ENCODE measurements around the gene CYP4V2.

CYP4V2 gene

DNA sequence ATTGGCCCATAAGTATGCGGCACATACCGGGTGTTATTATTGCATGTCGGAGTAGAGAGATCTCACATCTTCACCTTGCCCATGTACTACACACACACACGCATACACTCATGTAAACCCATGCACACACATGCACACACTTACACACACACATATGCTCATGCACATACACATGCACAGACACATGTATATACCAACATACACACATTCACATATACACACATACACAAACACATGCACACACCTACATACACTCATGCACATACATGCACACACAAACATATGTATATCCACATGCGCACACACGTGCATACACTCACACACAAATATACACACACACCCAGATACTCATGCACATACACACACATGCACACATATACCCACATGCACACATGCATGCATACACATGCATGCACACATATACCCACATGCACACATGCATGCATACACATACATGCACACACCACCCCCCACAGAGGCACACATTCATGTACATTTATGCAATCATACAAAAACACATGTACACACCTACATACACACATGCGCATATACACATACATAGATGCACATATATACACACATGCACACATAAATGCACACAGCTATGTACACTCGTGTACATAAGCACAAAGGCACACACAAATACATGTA, 11.2 kb downstream of the CYP4V2 start:
- H3K27me3 ChIP-seq (ENCODE audit: insufficient read depth, low read depth): no peaks in the 10 kb centered on the region
- no peak overlapping the region; the same call in 1 of the 2 replicates for H3K4me2 ChIP-seq
- no peak overlapping the region for H3K4me3 ChIP-seq (IDR thresholded peaks at IDR 0.05; ENCODE audit: insufficient read depth, low read depth, low read length)
- peaks cover 6% of the 10 kb centered on the region for H3K4me1 ChIP-seq (ENCODE audit: low read depth, poor library complexity, severe bottlenecking)
- no peak overlapping the region for H3K27ac ChIP-seq
- no peaks in the 10 kb centered on the region for H3K36me3 ChIP-seq (ENCODE audit: insufficient read depth)
- TF ChIP-seq, protein P1, sequence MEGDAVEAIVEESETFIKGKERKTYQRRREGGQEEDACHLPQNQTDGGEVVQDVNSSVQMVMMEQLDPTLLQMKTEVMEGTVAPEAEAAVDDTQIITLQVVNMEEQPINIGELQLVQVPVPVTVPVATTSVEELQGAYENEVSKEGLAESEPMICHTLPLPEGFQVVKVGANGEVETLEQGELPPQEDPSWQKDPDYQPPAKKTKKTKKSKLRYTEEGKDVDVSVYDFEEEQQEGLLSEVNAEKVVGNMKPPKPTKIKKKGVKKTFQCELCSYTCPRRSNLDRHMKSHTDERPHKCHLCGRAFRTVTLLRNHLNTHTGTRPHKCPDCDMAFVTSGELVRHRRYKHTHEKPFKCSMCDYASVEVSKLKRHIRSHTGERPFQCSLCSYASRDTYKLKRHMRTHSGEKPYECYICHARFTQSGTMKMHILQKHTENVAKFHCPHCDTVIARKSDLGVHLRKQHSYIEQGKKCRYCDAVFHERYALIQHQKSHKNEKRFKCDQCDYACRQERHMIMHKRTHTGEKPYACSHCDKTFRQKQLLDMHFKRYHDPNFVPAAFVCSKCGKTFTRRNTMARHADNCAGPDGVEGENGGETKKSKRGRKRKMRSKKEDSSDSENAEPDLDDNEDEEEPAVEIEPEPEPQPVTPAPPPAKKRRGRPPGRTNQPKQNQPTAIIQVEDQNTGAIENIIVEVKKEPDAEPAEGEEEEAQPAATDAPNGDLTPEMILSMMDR (conservative IDR thresholded peaks at IDR 0.05; ENCODE audit: low read depth, low read length): no peak
- no peaks in the 10 kb centered on the region for H4K20me1 ChIP-seq (ENCODE audit: insufficient read depth)
- no peaks in the 10 kb centered on the region for H3K79me2 ChIP-seq (ENCODE audit: insufficient read depth, low read depth)
- no peak overlapping the region for H3K9ac ChIP-seq
- H2AFZ ChIP-seq (ENCODE audit: low read depth): 0 out of 2 replicates have a peak overlapping the region, but pooled peaks have one; percentile 45

DNA sequence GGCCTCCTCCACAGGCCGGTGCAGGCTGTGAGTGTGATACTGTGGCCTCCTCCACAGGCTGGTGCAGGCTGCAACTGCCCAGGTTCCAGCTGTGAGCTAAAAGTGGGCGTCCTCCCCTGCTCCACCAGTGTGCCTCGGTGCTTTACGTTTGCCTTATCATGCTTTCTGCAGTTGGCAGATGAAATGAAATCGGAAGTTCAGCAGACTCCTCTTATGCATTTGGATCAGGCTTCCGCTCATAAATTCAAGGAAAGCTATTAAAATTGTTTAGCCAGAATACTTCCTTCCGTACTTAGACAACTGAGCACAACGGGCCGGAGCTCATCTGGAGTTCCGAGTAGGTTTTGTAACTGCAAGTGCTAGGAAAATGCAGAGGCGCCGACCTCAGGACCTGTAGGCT, 12.0 kb downstream of the CYP4V2 start:
- TF ChIP-seq, protein P1 (conservative IDR thresholded peaks at IDR 0.05; ENCODE audit: low read depth, low read length): no peak
- H3K27me3 ChIP-seq (ENCODE audit: insufficient read depth, low read depth): no peaks in the 10 kb centered on the region
- H3K4me2 ChIP-seq: no peak overlapping the region
- peaks cover 6% of the 10 kb centered on the region for H3K4me1 ChIP-seq (ENCODE audit: low read depth, poor library complexity, severe bottlenecking)
- no peaks in the 10 kb centered on the region for H3K36me3 ChIP-seq (ENCODE audit: insufficient read depth)
- H3K79me2 ChIP-seq (ENCODE audit: insufficient read depth, low read depth): no peaks in the 10 kb centered on the region
- no peak overlapping the region for H3K4me3 ChIP-seq (IDR thresholded peaks at IDR 0.05; ENCODE audit: insufficient read depth, low read depth, low read length)
- H4K20me1 ChIP-seq (ENCODE audit: insufficient read depth): no peaks in the 10 kb centered on the region
- no peak overlapping the region for H3K27ac ChIP-seq
- no peak overlapping the region for H3K9ac ChIP-seq
- no peak overlapping the region for H2AFZ ChIP-seq (ENCODE audit: low read depth)

DNA sequence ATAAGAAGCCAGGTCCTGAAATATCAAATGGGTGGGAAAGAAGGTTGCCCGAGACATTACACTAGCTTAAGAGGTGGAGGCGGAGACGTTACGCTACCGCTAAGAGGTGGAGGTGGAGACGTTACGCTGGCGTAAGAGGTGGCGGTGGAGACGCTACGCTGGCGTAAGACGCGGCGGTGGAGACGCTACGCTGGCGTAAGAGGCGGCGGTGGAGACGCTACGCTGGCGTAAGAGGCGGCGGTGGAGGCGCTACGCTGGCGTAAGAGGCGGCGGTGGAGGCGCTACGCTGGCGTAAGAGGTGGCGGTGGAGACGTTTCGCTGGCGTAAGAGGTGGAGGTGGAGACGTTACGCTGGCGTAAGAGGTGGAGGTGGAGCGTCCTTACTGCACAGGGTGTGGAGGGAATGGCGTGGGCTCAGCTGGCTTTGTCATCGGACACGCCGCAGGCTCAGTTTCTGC, 12.8 kb downstream of the CYP4V2 start:
- TF ChIP-seq, protein P1 (conservative IDR thresholded peaks at IDR 0.05; ENCODE audit: low read depth, low read length): no peak
- Histone ChIP-seq H4K20me1 (ENCODE audit: insufficient read depth) (no peaks in the 10 kb centered on the region), H3K27ac (no peak overlapping the region), H3K4me3 (IDR thresholded peaks at IDR 0.05; ENCODE audit: insufficient read depth, low read depth, low read length) (no peak overlapping the region), H3K4me2 (no peak overlapping the region), H3K9ac (no peak overlapping the region), H3K79me2 (ENCODE audit: insufficient read depth, low read depth) (no peaks in the 10 kb centered on the region), H3K27me3 (ENCODE audit: insufficient read depth, low read depth) (no peaks in the 10 kb centered on the region), H2AFZ (ENCODE audit: low read depth) (no peak overlapping the region), H3K4me1 (ENCODE audit: low read depth, poor library complexity, severe bottlenecking) (peaks cover 6% of the 10 kb centered on the region), H3K36me3 (ENCODE audit: insufficient read depth) (no peaks in the 10 kb centered on the region)

- H3K4me3 ChIP-seq (IDR thresholded peaks at IDR 0.05; ENCODE audit: insufficient read depth, low read depth, low read length): no peak overlapping the region
- no peak overlapping the region for H3K27ac ChIP-seq
- H2AFZ ChIP-seq (ENCODE audit: low read depth): no peak overlapping the region
- no peaks in the 10 kb centered on the region for H3K79me2 ChIP-seq (ENCODE audit: insufficient read depth, low read depth)
- H3K4me1 ChIP-seq (ENCODE audit: low read depth, poor library complexity, severe bottlenecking): peaks cover 6% of the 10 kb centered on the region
- no peaks in the 10 kb centered on the region for H3K36me3 ChIP-seq (ENCODE audit: insufficient read depth)
- no peaks in the 10 kb centered on the region for H4K20me1 ChIP-seq (ENCODE audit: insufficient read depth)
- TF ChIP-seq, protein P1 (conservative IDR thresholded peaks at IDR 0.05; ENCODE audit: low read depth, low read length): no peak
- H3K9ac ChIP-seq: no peak overlapping the region
- no peak overlapping the region for H3K4me2 ChIP-seq
- H3K27me3 ChIP-seq (ENCODE audit: insufficient read depth, low read depth): no peaks in the 10 kb centered on the region
These were observed 13.3 kb downstream of the CYP4V2 start for GRCh38 chr4:186204686-186205085.

All from KMS-11 (cell line).